ENCODE measurements around the gene C6orf132.

C6orf132 gene

DNA sequence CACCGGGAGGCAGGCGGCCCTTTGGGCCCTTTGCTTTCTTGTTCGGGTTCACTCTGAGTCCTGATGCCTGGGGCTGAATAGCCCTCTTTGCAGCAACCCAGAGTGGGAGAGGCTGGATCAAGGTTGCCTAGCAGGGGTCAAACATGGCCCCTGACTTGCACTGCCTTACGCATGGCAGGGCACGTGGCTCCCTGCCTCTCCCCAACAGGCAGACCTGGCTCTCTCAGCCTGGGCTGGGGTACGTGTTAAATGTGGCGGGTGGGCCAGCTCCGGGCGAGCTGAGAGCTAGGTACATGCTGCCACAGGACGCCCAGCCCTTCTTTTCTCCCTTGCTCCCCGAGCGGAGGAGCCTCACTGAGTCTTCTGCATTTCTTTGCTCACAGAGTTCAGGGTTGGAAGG is 7.3 kb downstream of the C6orf132 start:
- DNase-seq, result no peak

DNA sequence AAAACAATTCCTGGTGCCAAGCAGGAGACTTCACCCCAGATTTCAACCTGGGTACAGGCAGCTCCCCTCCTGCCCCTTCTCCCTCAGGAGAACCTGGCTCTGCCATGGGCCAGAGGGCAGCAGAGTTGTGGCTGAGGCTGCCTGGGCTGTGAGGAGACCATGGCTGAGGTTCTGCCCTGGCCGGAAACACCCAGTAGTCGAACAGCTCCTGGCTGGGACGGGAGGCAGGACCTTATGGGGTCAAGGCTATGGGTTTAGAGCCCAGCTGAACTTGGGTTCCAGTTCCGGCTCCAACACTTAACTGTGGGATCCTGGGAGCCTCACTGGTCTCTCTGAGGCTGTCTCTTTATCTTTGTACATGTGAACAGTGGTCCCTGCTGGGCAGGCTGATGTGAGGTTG is 8.5 kb downstream of the C6orf132 start:
- no peak for DNase-seq

DNA sequence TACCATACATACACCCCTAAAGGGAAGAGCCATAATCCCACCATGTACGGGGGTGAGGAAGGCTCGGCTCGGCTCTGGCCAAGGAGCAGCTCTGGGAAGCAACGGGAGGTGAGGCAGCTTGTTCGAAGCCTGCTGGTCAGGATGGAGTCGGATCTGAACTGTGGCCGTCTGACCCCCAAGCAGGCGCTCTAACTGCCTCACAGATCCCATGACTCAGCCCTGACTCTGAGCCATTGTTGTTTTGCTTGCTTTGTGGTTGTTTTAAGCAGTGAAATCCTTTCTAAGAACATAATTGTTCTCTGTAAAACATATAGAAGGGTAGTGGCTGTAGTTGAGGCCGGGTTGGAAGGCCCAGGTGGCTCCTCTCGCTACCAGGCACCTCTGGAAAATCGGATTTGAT is 10.9 kb downstream of the C6orf132 start:
- no peak for DNase-seq

DNA sequence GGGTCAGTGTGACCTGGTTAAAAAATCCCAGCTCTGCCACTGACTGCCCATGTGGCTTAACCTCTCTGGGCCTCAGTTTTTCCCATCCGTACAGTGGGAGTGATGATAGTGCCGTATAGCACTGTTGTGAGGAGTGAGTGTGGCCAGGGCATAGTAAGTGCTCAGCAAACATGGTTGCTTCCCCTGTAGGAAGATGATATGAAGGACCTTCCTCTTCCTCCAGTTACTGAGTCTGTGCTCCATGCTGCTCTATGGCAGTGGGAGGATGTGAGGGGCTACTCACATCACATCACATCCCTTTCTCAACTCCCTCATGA is 13.1 kb downstream of the C6orf132 start:
- no peak for DNase-seq

DNA sequence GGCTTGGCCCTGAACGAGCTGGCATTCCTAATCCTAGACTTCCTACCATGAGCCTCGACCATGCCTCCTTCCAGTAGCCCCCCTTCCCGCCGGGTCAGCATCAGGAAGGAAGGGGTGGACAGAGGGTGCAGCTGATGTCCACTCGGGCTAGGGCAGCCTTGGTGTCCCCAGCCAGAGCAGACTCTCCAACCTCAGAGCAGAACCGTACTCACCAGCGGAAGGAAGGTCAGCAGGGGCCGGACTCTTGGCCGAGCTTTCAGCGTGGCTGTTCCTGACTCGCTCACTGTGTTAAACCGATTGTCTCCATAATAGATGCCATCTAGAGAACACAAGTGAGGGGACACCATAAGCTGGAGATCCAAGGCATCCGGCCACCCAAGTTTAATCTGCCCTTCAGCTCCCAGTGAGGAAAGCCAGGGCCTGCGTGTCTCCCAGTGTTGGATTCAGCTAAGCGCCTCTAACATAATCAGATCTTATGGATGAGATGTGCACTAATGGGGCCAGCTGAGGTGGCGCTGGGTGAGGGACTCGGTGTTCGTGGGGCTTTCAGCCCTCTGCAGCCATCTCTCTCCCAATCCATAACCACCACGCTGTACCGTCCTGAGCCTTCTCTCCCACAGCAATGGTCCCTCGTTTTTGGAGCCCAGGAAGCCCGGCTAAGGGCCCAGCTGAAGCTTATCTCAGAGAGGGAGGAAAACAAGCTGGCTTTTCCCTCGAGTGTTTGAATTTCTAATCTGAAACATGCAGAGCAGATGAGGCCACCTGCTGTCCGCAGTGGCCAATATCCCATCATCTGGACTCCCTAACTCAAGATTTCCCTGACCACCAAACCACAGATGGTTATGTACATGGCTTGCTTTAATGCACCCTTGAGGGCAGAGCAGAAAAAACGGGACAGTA is 13.7 kb downstream of the C6orf132 start:
- no peak for DNase-seq

DNA sequence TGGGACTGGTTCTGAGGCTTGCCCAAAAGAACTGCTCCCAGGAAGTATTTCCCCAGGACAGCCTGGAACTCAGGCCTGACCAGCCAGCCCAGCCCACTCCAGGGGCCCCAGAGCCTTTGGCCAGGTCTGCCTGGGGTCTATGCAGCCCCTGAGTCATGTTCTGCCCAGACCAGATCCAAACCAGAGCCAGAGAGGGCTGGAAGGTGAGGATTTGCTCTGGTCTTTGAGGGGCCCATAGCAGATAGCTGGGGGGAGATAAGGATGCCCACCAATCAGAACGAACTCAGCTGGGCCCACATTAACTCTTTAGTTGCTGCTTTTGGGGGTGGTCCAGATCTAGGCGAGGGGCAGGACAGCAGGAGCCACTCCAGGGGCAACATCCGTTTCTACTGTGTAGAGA is 16.8 kb downstream of the C6orf132 start:
- DNase-seq, result no peak

DNA sequence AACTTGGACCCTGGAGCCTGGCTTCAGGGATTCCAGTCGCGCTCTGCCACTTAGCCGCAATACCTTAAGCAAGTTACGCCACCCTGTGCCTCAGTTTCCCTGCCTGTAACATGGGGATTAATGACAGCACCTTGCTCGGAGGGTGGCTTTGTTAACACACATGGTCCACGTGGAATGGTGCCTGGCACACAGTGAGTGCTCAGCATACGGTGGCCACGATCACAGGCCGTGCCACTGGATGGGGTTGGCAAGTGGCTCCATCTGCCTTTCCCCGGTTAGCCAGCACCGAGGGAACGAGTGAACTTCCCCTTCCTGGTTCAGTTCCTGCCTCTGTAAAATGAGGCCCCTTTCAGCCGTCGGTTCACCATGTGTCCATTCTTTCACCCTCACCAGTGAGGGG is 17.2 kb downstream of the C6orf132 start:
- DNase-seq, result no peak

DNA sequence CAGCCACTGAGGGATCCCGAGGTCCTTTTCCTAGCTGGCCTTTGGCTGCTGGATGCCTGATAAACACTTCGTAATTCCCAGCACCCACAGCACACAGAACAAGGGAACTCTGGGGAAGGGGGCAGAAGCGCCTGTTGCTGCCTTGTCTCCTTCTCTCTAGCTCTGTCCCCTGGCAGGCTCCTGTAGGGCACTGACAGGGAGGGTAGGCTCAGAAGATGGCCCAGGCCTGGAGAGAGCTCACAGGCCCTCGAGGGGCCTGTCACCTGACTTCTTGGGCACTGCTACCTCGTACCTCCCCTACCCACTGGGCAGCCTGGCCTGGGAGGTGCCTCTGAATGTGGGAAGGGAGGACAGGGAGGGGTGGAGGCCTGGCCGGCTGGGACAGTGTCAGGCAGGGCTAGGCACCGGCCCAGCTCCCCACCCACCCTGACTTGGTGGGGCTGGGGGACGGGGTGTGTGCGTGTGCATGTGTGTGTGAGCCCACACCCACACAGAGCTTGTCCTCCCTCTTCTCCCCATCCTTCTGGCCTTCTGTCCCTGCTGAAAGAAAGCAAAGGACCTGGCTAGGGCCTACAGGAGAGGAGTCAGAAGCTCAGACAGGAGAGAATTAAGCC is 18.1 kb downstream of the C6orf132 start:
- no peak for DNase-seq

DNA sequence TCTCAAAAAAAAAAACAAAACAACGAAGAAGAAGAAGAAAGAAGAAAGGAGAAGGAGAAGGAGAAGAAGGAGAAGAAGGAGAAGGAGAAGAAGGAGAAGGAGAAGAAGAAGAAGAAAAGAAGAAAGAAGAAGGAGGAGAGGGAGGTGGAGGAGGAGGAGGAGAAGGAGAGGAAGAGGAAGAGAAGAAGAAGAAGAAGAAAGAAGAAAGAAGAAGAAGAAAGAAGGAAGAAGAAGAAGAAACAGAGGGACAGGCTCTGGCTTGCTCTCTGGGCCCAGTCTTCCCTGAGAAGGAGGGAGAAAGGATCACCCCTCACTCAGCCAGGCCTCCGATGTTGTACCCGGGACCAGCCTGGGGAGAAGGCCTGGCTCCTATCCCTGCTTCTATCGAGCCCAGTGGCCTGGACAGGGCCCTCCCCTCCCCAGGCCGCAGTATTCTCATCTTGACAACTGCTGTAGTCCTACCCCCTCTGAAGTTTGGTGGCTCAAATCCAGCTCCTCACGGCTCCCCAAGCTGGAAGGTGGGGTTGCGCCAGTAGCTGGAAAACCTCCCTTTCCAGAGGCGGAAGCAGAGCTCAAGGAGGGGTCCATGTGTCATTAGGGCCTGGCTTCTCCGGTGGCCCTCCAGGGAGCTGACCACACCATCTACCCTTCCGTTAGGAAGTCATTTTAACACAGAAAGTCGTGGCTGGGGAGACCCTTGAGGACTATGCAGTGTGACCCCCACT is 18.9 kb downstream of the C6orf132 start:
- DNase-seq, result no peak

DNA sequence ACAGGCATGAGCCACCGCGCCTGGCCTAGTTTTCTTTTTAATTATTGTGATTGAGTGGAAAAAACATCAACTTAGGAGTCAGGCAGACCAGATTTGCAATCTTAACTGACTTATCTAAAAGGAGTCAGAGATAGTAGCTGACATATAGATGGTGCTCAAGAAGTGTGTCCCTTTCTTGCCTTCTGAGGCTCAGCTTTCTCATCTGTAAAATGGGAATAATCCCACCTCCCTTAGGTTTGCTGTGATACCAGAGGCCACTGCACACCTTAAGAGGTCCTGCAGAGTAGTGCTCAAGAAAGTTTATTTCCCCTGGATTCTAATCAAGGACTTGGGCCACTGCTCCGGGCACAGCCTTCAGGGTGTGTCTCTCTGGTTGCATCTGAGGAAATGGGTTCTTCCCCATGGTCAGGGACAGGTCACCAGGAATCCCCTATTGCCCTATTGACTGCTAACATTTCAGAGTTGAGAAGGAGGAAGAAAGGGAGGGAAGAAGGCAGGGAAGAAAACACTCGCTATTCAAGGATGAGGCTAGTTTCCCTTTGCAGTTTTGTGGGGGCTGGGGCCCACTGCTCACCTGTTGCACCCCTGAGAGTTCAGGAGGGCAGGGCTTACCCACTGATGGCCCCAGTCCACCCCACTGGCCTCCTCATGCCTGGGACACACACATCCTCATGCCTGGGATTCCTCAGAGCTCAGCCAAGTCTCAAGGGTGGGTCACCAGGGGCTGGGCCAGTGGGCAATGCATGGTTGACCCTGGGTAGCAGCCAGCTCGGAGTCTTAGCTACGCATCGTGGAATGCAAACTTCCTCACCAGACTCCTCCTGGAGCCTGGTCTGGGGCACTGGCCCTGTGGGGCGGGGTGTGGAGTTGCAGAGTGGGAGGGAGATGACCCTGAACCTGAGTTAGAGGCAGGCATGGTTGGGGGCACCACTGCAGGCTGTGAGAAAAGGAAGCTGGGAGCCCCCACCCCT is 21.2 kb downstream of the C6orf132 start:
- DNase-seq, result no peak

DNA sequence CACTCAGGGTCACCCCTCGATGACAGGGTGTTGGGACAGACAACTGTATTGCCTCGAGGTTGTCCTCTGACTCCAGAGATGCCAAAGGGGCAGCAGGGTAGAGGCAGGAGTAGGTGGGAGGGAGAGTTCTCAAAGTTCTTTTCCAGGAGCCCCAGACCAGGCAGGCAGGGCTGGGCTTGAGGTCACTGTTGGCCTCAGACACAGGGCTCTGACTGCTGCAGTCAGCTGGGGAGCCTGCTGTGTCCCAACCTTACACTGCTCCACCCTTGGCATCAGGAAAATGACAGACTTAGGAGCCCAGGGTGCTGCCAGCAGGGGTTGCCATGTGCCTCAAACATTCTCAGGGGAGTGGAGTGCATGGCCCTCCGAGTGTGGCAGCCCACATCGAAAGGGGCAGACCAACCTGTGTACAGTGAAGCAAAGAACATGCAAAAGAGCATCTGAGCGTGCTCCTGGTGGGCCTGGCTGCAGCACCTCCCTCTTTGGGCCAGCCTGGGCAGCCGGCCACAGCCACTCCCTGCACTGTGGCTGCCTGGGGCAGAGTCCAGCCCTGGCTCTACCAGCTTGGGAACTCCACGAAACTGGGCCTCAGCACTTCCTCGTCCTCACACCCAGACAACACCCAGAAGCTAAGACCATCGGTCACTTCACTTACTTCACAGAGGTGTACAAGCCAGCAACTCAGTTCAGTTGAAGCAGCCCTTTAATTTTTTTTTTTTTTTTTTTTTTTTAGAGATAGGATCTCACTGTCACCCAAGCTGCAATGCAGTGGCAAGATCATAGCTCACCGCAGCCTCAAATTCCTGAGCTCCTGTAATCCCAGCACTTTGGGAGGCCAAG is 24.0 kb downstream of the C6orf132 start:
- no peak for DNase-seq

DNA sequence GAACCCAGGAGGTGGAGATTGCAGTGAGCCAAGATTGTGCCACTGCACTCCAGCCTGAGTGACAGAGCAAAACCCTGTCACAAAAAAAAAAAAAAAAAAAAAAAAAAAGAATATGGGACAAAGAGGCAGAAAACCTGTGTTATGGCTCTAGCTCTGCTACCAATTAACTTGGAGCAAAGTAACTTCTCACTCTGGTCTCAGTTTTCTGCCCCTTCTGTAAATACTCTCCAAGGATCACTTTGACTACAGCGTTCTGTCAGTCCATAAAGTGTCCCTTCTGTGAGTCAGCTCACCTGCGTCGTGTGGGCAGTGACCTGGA is 24.6 kb downstream of the C6orf132 start:
- no peak for DNase-seq

DNA sequence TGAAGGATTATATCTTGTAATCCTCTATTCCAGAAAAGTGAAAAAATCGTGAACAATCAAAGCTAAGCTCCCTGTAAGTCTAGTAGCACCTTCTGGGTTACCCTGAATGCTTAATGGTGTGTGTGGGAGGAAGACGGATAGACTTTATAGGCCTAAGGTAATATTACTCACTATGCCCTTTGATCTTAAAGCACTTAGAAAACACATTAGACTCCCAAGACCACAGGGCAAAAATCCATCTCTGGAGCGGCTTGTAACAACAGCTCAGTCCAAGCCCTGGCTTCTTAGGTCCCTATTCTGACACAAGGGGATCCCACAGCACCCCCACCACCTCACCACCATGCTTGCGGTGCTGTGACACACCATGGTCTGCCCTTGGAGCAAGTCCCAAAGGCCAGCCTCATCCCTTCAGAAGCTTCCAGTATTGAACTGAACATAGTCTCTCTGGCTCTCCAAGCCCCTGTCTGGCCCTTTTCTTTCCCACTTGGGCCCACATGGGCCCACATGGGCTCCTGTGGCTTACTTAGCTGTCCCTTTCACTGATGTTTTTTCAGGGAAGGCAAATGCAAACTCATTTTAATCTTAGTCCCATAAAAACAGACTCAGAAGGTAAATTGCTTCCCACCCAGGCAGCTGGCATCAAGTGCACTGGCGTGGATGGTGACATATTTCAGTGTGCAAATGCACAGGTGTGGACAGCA is 28.3 kb downstream of the C6orf132 start:
- DNase-seq, result no peak

DNA sequence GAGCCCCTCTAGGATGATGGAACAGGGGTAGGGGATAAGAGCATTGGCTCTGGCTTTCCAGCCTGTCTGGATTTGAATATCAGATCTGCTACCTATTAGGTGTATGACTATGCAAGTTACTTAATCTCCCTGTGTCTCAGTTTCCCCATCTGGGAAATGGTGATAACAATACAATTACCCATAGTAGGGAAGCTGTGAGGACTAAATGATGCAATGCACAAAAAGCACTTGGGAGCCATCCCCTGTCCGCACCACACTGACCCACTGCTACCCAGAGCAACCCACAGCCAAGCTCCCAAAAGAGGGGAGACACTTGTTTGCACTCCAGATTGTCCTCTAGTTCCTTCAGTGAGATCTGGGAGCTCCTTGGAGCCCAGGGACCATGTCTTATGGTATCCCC is 30.1 kb downstream of the C6orf132 start:
- no peak for DNase-seq

DNA sequence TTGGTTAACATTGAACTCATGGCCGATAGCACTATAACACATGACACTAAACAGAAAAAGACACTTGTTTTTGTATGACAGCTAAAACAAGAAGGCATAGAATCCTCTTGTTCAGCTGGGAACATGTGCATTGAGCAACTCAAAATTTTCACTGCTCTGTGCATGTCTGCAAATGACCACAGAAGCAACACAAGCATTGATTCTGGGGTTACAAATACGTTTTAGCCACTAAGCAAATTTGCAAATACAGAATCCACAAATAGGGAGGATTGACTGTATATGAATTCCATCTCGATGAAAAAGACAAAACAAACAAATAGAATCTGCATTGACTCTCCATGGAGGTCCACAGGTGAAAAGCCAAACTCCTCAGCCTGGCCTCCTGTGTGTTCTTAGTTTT is 31.7 kb downstream of the C6orf132 start:
- no peak for DNase-seq

DNA sequence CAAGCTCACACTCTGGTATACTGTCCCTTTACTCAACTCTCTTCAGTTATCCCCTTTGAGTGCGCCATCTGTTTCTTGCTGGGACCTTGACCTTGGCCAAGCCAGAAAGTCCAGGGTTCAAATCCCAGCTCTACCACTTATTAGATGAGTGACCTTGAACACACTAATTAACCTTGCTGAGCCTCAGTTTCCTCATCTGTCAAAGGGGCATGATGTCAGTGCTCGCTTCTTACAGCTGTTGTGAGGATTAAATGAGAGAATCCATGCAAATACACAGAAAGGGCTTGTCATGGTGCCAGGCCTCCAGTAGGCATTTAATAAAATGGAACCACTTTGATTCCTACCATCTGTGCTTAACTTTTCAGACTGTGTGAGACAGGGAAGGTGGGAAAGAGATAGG is 34.3 kb downstream of the C6orf132 start:
- no peak for DNase-seq

DNA sequence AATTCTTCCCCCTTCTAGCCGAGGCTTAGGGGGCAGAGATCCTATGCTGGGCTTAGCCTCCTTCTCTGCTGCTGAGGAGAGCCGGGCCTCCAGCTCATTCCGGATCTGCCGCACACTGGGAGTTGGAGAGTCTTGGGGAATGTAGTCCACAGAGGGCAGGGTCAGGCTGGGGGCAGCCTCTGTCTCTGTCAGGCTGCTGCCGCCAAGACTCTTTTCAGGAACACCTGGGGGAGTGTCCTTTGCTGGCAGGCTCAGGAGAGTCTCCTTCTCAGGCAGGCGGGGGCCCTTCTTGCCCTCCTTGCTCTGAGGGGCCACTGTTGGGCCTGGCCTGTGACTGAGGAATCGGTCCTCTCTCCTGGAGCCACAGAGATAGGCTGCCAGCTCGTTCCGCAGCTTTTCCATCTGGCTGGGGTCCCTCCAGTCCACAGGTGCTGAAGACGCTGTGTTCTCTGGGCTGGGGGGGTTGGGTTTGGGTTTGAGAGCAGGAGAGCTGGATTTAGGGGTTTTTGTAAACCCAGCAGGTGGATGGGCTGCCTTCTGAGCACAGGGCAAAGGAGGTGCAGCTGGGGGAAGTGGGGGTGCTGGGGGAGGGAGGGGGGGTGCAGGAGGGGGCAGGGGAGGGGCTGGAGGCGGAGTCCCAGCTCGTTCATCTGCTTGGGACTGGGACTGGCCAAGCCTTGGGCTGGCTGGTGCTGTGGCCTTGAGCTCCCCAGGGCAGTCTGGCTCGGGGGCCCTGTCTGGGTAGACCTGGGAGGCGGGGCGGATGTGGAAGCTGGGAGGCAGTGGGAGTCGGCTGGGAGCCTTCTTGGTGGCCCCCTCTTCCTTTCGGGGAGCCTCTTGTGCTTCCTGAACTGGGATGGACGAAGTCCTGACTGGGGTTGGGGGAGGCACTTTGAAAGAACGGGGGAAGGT is 36.1 kb downstream of the C6orf132 start:
- DNase-seq, result no peak

DNA sequence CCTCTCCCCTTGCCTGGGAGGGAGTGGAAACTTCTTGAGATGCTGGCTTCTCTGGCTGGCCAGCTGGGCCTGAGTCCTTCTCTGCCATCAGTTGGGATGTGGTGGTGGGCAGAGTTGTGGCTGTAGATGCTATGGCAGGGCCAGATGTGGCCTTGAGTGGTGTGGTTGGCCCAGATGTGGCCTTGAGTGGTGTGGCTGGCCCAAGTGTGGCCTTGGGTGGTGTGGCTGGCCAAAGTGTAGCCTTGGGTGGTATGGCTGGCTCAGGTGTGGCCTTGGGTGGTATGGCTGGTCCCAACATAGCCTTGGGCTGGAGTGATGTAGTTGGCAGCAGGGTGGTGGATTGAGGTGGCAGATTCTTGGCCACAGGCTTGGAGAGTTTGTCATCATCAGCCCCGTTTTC is 36.7 kb downstream of the C6orf132 start:
- DNase-seq, result no peak

DNA sequence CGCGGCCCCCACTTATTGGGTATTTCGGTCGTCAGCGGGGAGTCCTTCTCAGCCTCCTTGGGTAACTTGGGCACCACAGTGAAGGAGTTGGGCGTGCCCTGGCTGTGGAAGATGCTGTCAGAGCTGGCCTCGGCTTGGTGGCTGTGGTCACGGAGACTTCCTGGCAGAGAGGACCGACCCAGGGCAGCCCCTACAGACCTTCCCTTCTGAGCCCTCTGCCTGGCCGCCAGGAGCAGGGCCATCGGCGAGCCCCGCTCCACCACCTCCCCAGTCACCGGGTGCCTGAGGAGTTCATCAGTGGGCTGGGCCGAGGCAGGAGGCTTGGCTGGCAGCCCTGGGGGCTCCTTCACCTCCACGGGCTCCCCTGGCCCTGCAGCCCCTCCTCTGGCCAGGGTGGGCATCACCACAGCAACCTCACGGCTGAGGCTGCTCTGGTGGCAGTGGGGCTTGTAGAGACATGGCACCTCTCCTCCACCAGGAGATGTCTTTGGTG is 37.2 kb downstream of the C6orf132 start:
- no peak for DNase-seq

DNA sequence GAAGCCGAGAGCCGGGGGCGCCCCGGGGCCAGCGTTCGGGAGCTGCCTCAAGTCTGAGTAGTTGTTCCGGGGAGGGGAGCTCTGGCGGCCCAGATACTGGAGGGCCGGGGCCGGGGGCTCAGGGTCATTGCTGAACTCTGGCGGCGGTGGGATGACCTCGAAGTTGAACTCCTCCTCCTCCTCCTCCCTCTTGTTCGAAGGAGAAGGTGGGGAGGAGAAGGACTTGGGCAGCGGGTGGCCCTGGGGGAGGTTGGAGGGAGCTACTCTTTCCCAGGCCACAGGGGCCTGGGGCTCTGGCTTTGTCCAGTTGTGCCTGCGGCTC is 37.7 kb downstream of the C6orf132 start:
- no peak for DNase-seq

Data from activated naive CD4-positive, alpha-beta T cell treated with Interleukin-2 at 50 U/mL for 16 hours (primary cell).